HepG2 (cell line): ENCODE data around the gene RHBDD1. TPM values are rescaled to one million over a fixed set of nuclear protein-coding genes. Genes with fewer than 3 reads are reported as not detected.

Experiments
- ATAC-seq: fragments of 200-7000 bp; cut with Tn5 transposase; 3 replicates; pipeline ENCODE4 v1.9.1; 2020; ENCODE audit warnings: mild to moderate bottlenecking, moderate library complexity
- BruUV-seq: library from RNA; stranded (reverse); fragments of 400-500 nt; replicated peaks from 2 replicates; lab custom pipeline; 2021; lab: Mats Ljungman, UMichigan
- CTCF ChIA-PET: fragments of 300-600 bp; formaldehyde crosslinking; extraction: SDS; loops from one replicate; lab custom pipeline; 2021; ENCODE audit warnings: low total read pairs, inconsistent platforms, low intra/inter-chr PET ratio; lab: Yijun Ruan, JAX
- POLR2A ChIA-PET: fragments of 350-600 bp; sonication (Branson Sonifier 250); formaldehyde crosslinking; loops from one replicate; lab custom pipeline; 2020; ENCODE audit warnings: antibody characterized with exemption, inconsistent platforms; lab: Yijun Ruan, JAX
- DNase-seq: peaks from one replicate; pipeline ENCODE4 v3.0.0-alpha.2; 2015; ENCODE audit warnings: low spot score
- FAIRE-seq: peaks from 3 replicates; lab custom pipeline; 2011; peaks lifted over from hg19 to GRCh38; lab: Jason Lieb, UNC
- H2AFZ ChIP-seq: one replicate; pipeline ENCODE4 v1.6.1; 2011; ENCODE audit warnings: low read length, inconsistent platforms
- H3K27ac ChIP-seq: fragments of 300-600 bp; 3 replicates; pipeline ENCODE4 v1.8.0; 2011; ENCODE audit warnings: mixed run types, mild to moderate bottlenecking, mixed read lengths, low read length, inconsistent platforms; ENCODE audit not compliant: insufficient read depth; ENCODE audit errors: extremely low read length
- H3K27me3 ChIP-seq, 2 experiments: fragments of 200-600 bp in 1 of 2; 2 replicates in 1 of 2; 3 replicates in 1 of 2; pipeline versions ENCODE4 v1.6.0 to v1.8.0; 2011; ENCODE audit warnings: low read length in 2 of 2, mild to moderate bottlenecking in 2 of 2, moderate library complexity in 2 of 2, inconsistent platforms in 1 of 2; ENCODE audit not compliant: insufficient read depth in 2 of 2, control insufficient read depth in 1 of 2
- H3K36me3 ChIP-seq, 2 experiments: fragments of 200-600 bp in 1 of 2; replicated peaks in 1 of 2; 2 replicates in 1 of 2; 3 replicates in 1 of 2; pipeline versions ENCODE4 v1.5.1 to v1.8.0; 2011; ENCODE audit warnings: low read length in 2 of 2, inconsistent platforms in 1 of 2; ENCODE audit not compliant: insufficient read depth in 2 of 2, control insufficient read depth in 1 of 2
- H3K4me1 ChIP-seq: 2 replicates; pipeline ENCODE4 v1.5.1; 2012; ENCODE audit warnings: low read length, inconsistent platforms; ENCODE audit not compliant: insufficient read depth
- H3K4me2 ChIP-seq: 2 replicates; pipeline ENCODE4 v1.6.0; 2011; ENCODE audit warnings: low read depth, low read length, inconsistent platforms
- H3K4me3 ChIP-seq, 3 experiments: fragments of 200-600 bp in 1 of 3; sonication (generic), shearing (Covaris generic) in 1 of 3; replicated peaks in 1 of 3; 2 replicates each; pipeline ENCODE4 v1.5.1; 2011 to 2016; ENCODE audit warnings: low read length in 3 of 3, inconsistent platforms in 2 of 3, low read depth in 2 of 3, mild to moderate bottlenecking in 2 of 3, control low read depth in 1 of 3, mixed read lengths in 1 of 3; ENCODE audit not compliant: insufficient read depth in 1 of 3
- H3K79me2 ChIP-seq: one replicate; pipeline ENCODE4 v1.6.1; 2011; ENCODE audit warnings: low read length, inconsistent platforms; ENCODE audit not compliant: insufficient read depth
- H3K9ac ChIP-seq: 2 replicates; pipeline ENCODE4 v1.6.0; 2011; ENCODE audit warnings: mild to moderate bottlenecking, low read depth, low read length, inconsistent platforms; ENCODE audit not compliant: insufficient read depth
- H3K9me3 ChIP-seq: 2 replicates; pipeline ENCODE4 v1.5.1; 2012; ENCODE audit warnings: mild to moderate bottlenecking, low read length
- H4K20me1 ChIP-seq: 2 replicates; pipeline ENCODE4 v1.6.0; 2011; ENCODE audit warnings: inconsistent platforms, mild to moderate bottlenecking, low read length, moderate library complexity; ENCODE audit not compliant: insufficient read depth
- GABPB1 ChIP-seq: IDR thresholded peaks from 2 replicates; pipeline ENCODE4 v1.6.1; 2016; ENCODE audit warnings: mild to moderate bottlenecking, missing genetic modification reagents, moderate library complexity, missing compliant biosample characterization
- GTF2F1 ChIP-seq: fragments of 150-350 bp; IDR thresholded peaks from 2 replicates; pipeline ENCODE4 v1.6.1; 2014; ENCODE audit warnings: low read length
- PHF5A ChIP-seq: IDR thresholded peaks from one replicate; pipeline ENCODE4 v1.6.1; 2018; ENCODE audit warnings: low read depth, missing genetic modification reagents; ENCODE audit not compliant: unreplicated experiment
- TEAD3 ChIP-seq: optimal IDR thresholded peaks from 2 replicates; pipeline ENCODE3; 2016; ENCODE audit warnings: borderline replicate concordance
- ZBTB21 ChIP-seq: sonication (generic); formaldehyde crosslinking; IDR thresholded peaks from 2 replicates; pipeline ENCODE4 v1.4.0; 2020; ENCODE audit warnings: missing genetic modification reagents
- ZNF232 ChIP-seq: sonication (generic); formaldehyde crosslinking; IDR thresholded peaks from 2 replicates; pipeline ENCODE4 v1.4.0; 2020; ENCODE audit warnings: missing genetic modification reagents, borderline replicate concordance
- in situ Hi-C: cut with HindIII; loops from 2 replicates; pipeline ENCODE4 v1.10.0; 2017; ENCODE audit warnings: low pct_unique_long_range_greater_than_20kb; ENCODE audit not compliant: extremely low pct_ligation_motif_present
- intact Hi-C: fragments of 100-400 bp; cut with micrococcal nuclease; formaldehyde crosslinking; loops from one replicate; pipeline ENCODE4 v1.10.0; 2022; ENCODE audit not compliant: unreplicated experiment
- polyA plus RNA-seq, 8 experiments: library from polyadenylated mRNA; depleted of rRNA in 3 of 8; stranded (reverse) in 7 of 8; unstranded in 1 of 8; fragments of >200 nt; fragmentation: Illumina TruSeq in 4 of 8; extraction: Trizol in 4 of 8; gene quantifications; 2 replicates each; pipeline versions ENCODE4 v1.2.1 to v1.2.3, GENCODE V29; 2011 to 2016; ENCODE audit warnings: low read depth in 4 of 8, missing spikeins in 1 of 8, mixed read lengths in 1 of 8; ENCODE audit not compliant: insufficient read depth in 1 of 8
- total RNA-seq, 5 experiments: library from RNA; depleted of rRNA; stranded (reverse); fragments of >200 nt; fragmentation: Illumina TruSeq; extraction: Trizol; gene quantifications; 2 replicates each; pipeline ENCODE4 v1.2.3, GENCODE V29; 2016; ENCODE audit warnings: low read depth in 1 of 5
- TF ChIP-seq, protein P1 (sequence below): sonication (generic); formaldehyde crosslinking; IDR thresholded peaks from 2 replicates; pipeline ENCODE4 v1.4.0; 2020; ENCODE audit warnings: missing genetic modification reagents

RHBDD1 gene
- total and polyA plus RNA-seq, 2 of the 13 experiments (the other 11 are each of a cell fraction or from before 2014, with no cell fraction given): 8.2 to 9.5 TPM

DNA sequence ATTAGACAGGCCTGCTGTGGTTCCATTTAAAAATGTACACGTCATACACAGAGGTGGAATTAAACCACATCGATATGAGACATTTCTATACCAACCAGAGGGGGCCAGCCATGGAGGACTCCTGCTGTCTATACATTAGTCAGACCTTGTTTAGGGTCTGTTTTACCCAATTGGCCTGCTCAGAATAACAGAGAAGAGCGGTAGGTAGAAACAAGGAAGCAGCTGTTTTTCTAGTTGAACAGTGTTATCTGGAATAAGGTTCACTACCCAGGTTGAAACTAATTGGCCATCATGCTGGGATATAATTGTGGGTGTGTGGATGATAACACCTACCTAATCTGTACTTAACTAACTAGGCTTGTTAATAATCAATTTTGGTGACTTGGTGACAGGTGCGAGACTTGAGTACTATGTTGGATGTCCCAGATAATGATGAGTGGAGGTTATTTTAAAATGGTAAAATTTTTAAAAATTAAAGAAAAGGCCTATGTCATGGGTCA, 47.5 kb downstream of the RHBDD1 start (continued):
- TF ChIP-seq GTF2F1 (no peak), PHF5A (CRISPR knock-in tag) (no peak), GABPB1 (CRISPR knock-in tag) (no peak)

GRCh38 chr2:226884166-226884565, 48.3 kb downstream of the RHBDD1 start:
- FAIRE-seq: no peak
- no peak overlapping the region for H3K4me2 ChIP-seq

More at GRCh38 chr2:226884166-226884565, 48.3 kb downstream of the RHBDD1 start:
- Histone ChIP-seq H3K9me3 (no peaks in the 10 kb centered on the region), H3K9ac (no peak overlapping the region), H4K20me1 (no peaks in the 10 kb centered on the region), H3K79me2 (no peaks in the 10 kb centered on the region), H3K4me1 (no peaks in the 10 kb centered on the region), H3K36me3 (no peaks in the 10 kb centered on the region), H3K27me3 (no peaks in the 10 kb centered on the region), H3K4me3 (no peak overlapping the region), H2AFZ (no peak overlapping the region), H3K27ac (no peak overlapping the region)
- intact Hi-C loops (no loop called here), in situ Hi-C loops (no loop called here)
- DNase-seq (no peak), ATAC-seq (no peak)
- no TSS peak for BruUV-seq
- POLR2A ChIA-PET: no interaction called here
- CTCF ChIA-PET: no interaction called here
- TF ChIP-seq ZBTB21 (CRISPR knock-in tag) (no peak), TEAD3 (no peak), ZNF232 (CRISPR knock-in tag) (no peak)
- TF ChIP-seq, protein P1, sequence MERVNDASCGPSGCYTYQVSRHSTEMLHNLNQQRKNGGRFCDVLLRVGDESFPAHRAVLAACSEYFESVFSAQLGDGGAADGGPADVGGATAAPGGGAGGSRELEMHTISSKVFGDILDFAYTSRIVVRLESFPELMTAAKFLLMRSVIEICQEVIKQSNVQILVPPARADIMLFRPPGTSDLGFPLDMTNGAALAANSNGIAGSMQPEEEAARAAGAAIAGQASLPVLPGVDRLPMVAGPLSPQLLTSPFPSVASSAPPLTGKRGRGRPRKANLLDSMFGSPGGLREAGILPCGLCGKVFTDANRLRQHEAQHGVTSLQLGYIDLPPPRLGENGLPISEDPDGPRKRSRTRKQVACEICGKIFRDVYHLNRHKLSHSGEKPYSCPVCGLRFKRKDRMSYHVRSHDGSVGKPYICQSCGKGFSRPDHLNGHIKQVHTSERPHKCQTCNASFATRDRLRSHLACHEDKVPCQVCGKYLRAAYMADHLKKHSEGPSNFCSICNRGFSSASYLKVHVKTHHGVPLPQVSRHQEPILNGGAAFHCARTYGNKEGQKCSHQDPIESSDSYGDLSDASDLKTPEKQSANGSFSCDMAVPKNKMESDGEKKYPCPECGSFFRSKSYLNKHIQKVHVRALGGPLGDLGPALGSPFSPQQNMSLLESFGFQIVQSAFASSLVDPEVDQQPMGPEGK (CRISPR knock-in tag): no peak
